Head of caudate nucleus (tissue), 42 donors: ENCODE results near the gene GTF2F1.

Experiments used
- DNase-seq, 42 donors: peaks; one replicate each; pipeline versions ENCODE4 v3.0.0 to v3.0.0-alpha.2; 2020 to 2021; ENCODE audit warnings: mixed read lengths in 7 of 42
- intact Hi-C: fragments of 100-400 bp; cut with DNase I; formaldehyde crosslinking; loops from one replicate; pipeline ENCODE4 v1.15.0; 2022

The GTF2F1 gene

GRCh38 chr19:6396305-6396704 lies 3.3 kb upstream of the GTF2F1 start:
- intact Hi-C loops = no loop called here
- DNase-seq = no peak

- no peak for DNase-seq
- intact Hi-C loops = no loop called here
Observed at GRCh38 chr19:6394831-6395230, 1.9 kb upstream of the GTF2F1 start.

GRCh38 chr19:6393983-6394412 lies 1.0 kb upstream of the GTF2F1 start:
- DNase-seq = peak in 5 of 42 donors; percentile 68 to 89 (median 78)
- intact Hi-C loops = loop anchor here (2.0 kb wide), 1 partner anchor 31 kb away; the partner anchor contains the start of gene KHSRP

GRCh38 chr19:6392221-6393073 lies 517 bp downstream of the GTF2F1 start:
- intact Hi-C loops = loop anchor here (2.0 kb wide), 1 partner anchor 32 kb away; the partner anchor contains the start of gene KHSRP
- no peak for DNase-seq

- intact Hi-C loops = no loop called here
- DNase-seq = no peak
Observed at GRCh38 chr19:6387372-6387771, 5.6 kb downstream of the GTF2F1 start.

- intact Hi-C loops = no loop called here
- DNase-seq = no peak
Observed at GRCh38 chr19:6384381-6384780, 8.6 kb downstream of the GTF2F1 start.

- intact Hi-C loops = no loop called here
- no peak for DNase-seq
Observed at GRCh38 chr19:6383188-6383587, 9.8 kb downstream of the GTF2F1 start.

- intact Hi-C loops = no loop called here
- DNase-seq = peak; percentile 27 to 94 (median 78)
Observed at GRCh38 chr19:6381030-6381750, 11.8 kb downstream of the GTF2F1 start.

- intact Hi-C loops = no loop called here
- DNase-seq = no peak
Observed at GRCh38 chr19:6379744-6380143, 13.2 kb downstream of the GTF2F1 start.

GRCh38 chr19:6378486-6378885 lies 14.5 kb downstream of the GTF2F1 start:
- DNase-seq = no peak
- intact Hi-C loops = no loop called here

- intact Hi-C loops = no loop called here
Observed at GRCh38 chr19:6378041-6378440, 14.9 kb downstream of the GTF2F1 start.

GRCh38 chr19:6376512-6377190 lies 16.3 kb downstream of the GTF2F1 start:
- DNase-seq = peak in 3 of 42 donors; percentile 27 to 44 (median 33)
- intact Hi-C loops = no loop called here

More at GRCh38 chr19:6378041-6378440, 14.9 kb downstream of the GTF2F1 start:
- DNase-seq = no peak

GRCh38 chr19:6375411-6376010 lies 17.5 kb downstream of the GTF2F1 start, which contains the start of gene PSPN:
Gene PSPN (minus strand): TSS chr19:6375933. CDS start chr19:6375849, 84 bp downstream.
- intact Hi-C loops = no loop called here
- DNase-seq = peak in 1 of 42 donors; percentile 27

GRCh38 chr19:6374711-6375410 lies 18.1 kb downstream of the GTF2F1 start:
- intact Hi-C loops = no loop called here
- no peak for DNase-seq

GRCh38 chr19:6374161-6374709 lies 18.7 kb downstream of the GTF2F1 start:
- intact Hi-C loops = no loop called here
- DNase-seq = no peak

GRCh38 chr19:6373813-6374108 lies 19.2 kb downstream of the GTF2F1 start:
- intact Hi-C loops = no loop called here
- DNase-seq = no peak

- intact Hi-C loops = no loop called here
- peak; percentile 96 to 100 (median 99) for DNase-seq
Observed at GRCh38 chr19:6373096-6373812, 19.7 kb downstream of the GTF2F1 start.
